H1 (cell line): Measurements from ENCODE around the gene MDFIC. TPM values are rescaled to one million over a fixed set of nuclear protein-coding genes. Genes with fewer than 3 reads are reported as not detected.

Source experiments
- BCL11A ChIP-seq, 2 experiments: IDR thresholded peaks; one replicate each; pipeline ENCODE4 v1.6.1; 2011; ENCODE audit warnings: low read depth in 2 of 2, low read length in 2 of 2, mild to moderate bottlenecking in 2 of 2
- CBX5 ChIP-seq: fragments of 300-800, 300-1000 bp; sonication (generic); IDR thresholded peaks from 2 replicates; pipeline ENCODE4 v1.7.1; 2016; ENCODE audit warnings: antibody characterized with exemption, low read length, low read depth
- CHD7 ChIP-seq: fragments of 300-600 bp; sonication (generic); IDR thresholded peaks from 2 replicates; pipeline ENCODE4 v1.7.1; 2012; ENCODE audit warnings: low read length, moderate library complexity, mild to moderate bottlenecking, inconsistent platforms; ENCODE audit not compliant: insufficient replicate concordance
- KDM1A ChIP-seq: fragments of 200-600, 300-600 bp; sonication (generic); IDR thresholded peaks from 2 replicates; pipeline ENCODE4 v1.7.1; 2016; ENCODE audit warnings: mild to moderate bottlenecking, low read length, borderline replicate concordance
- KDM4A ChIP-seq: IDR thresholded peaks from one replicate; pipeline ENCODE4 v1.7.1; 2012; ENCODE audit warnings: low read depth, mild to moderate bottlenecking, moderate library complexity, low read length, inconsistent platforms; ENCODE audit not compliant: severe bottlenecking
- KDM5A ChIP-seq: fragments of 200-600 bp; IDR thresholded peaks from 2 replicates; pipeline ENCODE4 v1.7.1; 2012; ENCODE audit warnings: mild to moderate bottlenecking, low read length, inconsistent platforms, mixed read lengths
- MAFK ChIP-seq: IDR thresholded peaks from 2 replicates; pipeline ENCODE4 v1.6.1; 2012; ENCODE audit warnings: low read depth, mild to moderate bottlenecking, improper control_type of control experiment, low read length
- NANOG ChIP-seq: IDR thresholded peaks from 2 replicates; pipeline ENCODE4 v1.6.1; 2011; ENCODE audit warnings: low read length, low read depth, mild to moderate bottlenecking, inconsistent platforms; ENCODE audit not compliant: insufficient read depth, poor library complexity, severe bottlenecking
- SUZ12 ChIP-seq: fragments of 200-600 bp; sonication (generic); IDR thresholded peaks from 2 replicates; pipeline ENCODE4 v1.6.1; 2012; ENCODE audit warnings: mild to moderate bottlenecking, inconsistent platforms, low read length, moderate library complexity, mixed read lengths
- polyA plus RNA-seq, 7 experiments: library from polyadenylated mRNA; depleted of rRNA in 3 of 7; stranded (reverse) in 5 of 7; unstranded in 2 of 7; fragments of >200 nt in 5 of 7; fragments of 200-250 nt in 2 of 7; gene quantifications; 1 replicate in 5 of 7; 2 replicates in 1 of 7; 4 replicates in 1 of 7; pipeline versions ENCODE4 v1.2.1 to v1.2.3, GENCODE V29; 2011 to 2013; ENCODE audit warnings: missing spikeins in 2 of 7, mixed read lengths in 2 of 7
- total RNA-seq: library from RNA; stranded (reverse); fragmentation: NEBNext Ultra II Directional; extraction: Animal tissue kit (Norgen Biotek cat#: 25700); gene quantifications from 2 replicates; pipeline ENCODE4 v1.2.1, GENCODE V29; 2021
- TF ChIP-seq, protein P1 (sequence below): IDR thresholded peaks from 2 replicates; pipeline ENCODE4 v1.6.1; 2011; ENCODE audit warnings: low read length, improper control_type of control experiment

Gene MDFIC
- total and polyA plus RNA-seq, 2 of the 8 experiments (the other 6 are each of a cell fraction or from before 2014, with no cell fraction given) = 2.3 to 11.4 TPM

DNA sequence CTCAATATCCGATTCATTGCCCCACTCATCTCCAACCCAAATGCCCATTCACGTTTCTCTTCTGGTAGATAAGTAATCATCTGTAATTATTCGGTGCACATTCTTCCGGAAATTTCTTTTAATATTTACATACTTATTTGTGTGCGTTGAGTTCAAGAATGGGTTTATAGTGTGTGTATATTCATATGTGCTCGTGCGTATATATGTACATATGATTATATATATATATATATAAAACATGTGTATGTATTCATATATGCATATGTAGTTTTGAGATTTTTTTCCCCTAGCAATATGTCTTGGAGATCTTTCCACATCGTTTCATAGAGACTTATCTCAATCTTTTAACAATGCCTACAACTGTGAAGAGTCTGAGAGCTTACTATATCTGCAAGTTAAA, 118.2 kb downstream of the MDFIC start (continued):
- TF ChIP-seq CHD7 (no peak), MAFK (no peak), KDM1A (no peak), KDM4A (no peak), KDM5A (no peak), NANOG (no peak), SUZ12 (no peak), CBX5 (no peak), BCL11A (IDR thresholded peaks at IDR 0.05; ENCODE audit: low read depth in 2 of 2, low read length in 2 of 2) (no peak)
- TF ChIP-seq, protein P1, sequence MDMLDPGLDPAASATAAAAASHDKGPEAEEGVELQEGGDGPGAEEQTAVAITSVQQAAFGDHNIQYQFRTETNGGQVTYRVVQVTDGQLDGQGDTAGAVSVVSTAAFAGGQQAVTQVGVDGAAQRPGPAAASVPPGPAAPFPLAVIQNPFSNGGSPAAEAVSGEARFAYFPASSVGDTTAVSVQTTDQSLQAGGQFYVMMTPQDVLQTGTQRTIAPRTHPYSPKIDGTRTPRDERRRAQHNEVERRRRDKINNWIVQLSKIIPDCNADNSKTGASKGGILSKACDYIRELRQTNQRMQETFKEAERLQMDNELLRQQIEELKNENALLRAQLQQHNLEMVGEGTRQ = no peak
